Esophagus muscularis mucosa (tissue), 4 donors: ENCODE measurements around the gene ASB1. TPM values are rescaled to one million over a fixed set of nuclear protein-coding genes. Genes with fewer than 3 reads are reported as not detected.
A peak's percentile ranks its signal among the peaks of the same experiment; 100 is the strongest.

ENCODE experiments used
- DNase-seq: peaks from one replicate; pipeline ENCODE4 v3.0.0-alpha.2; 2017; ENCODE audit errors: extremely low spot score
- H3K27ac ChIP-seq, 4 donors: fragments of 200-600 bp; sonication (generic); replicated peaks in 1 of 4; 1 replicate in 3 of 4; 2 replicates in 1 of 4; pipeline ENCODE4 v1.5.1; 2016 to 2019; ENCODE audit warnings: mild to moderate bottlenecking in 1 of 4
- H3K27me3 ChIP-seq, 4 donors: fragments of 200-600 bp; sonication (generic); one replicate each; pipeline versions ENCODE4 v1.5.1 to v1.6.0; 2016 to 2019
- H3K36me3 ChIP-seq, 4 donors: fragments of 200-600 bp; sonication (generic); one replicate each; pipeline ENCODE4 v1.5.1; 2016 to 2019
- H3K4me1 ChIP-seq, 4 donors: fragments of 200-600 bp; sonication (generic); one replicate each; pipeline ENCODE4 v1.5.1; 2016 to 2019
- H3K4me3 ChIP-seq, 4 donors: fragments of 200-600 bp; sonication (generic); 1 replicate in 2 of 4; 2 replicates in 2 of 4; pipeline ENCODE4 v1.5.1; 2016 to 2019; ENCODE audit warnings: mild to moderate bottlenecking in 4 of 4, moderate library complexity in 1 of 4
- H3K9me3 ChIP-seq, 4 donors: fragments of 200-600 bp; sonication (generic); 1 replicate in 3 of 4; 2 replicates in 1 of 4; pipeline ENCODE4 v1.5.1; 2016 to 2019
- CTCF ChIP-seq, 3 experiments: fragments of 200-600 bp in 2 of 3; fragments of 450-650 bp in 1 of 3; sonication (generic) in 2 of 3; IDR thresholded peaks; one replicate each; pipeline ENCODE4 v1.5.1; 2017 to 2019; ENCODE audit warnings: antibody characterized with exemption in 3 of 3, mild to moderate bottlenecking in 2 of 3, moderate library complexity in 1 of 3
- EP300 ChIP-seq: sonication (generic); formaldehyde crosslinking; IDR thresholded peaks from one replicate; pipeline ENCODE4 v1.6.1; 2017; ENCODE audit warnings: antibody characterized with exemption
- POLR2A ChIP-seq: fragments of 450-650 bp; IDR thresholded peaks from one replicate; pipeline ENCODE4 v1.6.1; 2017; ENCODE audit warnings: antibody characterized with exemption, moderate library complexity, mild to moderate bottlenecking, low read depth
- POLR2AphosphoS5 ChIP-seq, 2 donors: sonication (generic); formaldehyde crosslinking; IDR thresholded peaks; one replicate each; pipeline ENCODE4 v1.6.1; 2017; ENCODE audit warnings: antibody characterized with exemption in 2 of 2
- WGBS: methylation state at CpG from one replicate; pipeline ENCODE4 v1.1.5; 2018; 5-methylcytosine and 5-hydroxymethylcytosine counted together
- intact Hi-C: fragments of 100-400 bp; cut with DNase I; formaldehyde crosslinking; loops from one replicate; pipeline ENCODE4 v1.15.1; 2023
- total RNA-seq, 4 donors: library from RNA; depleted of rRNA; stranded (reverse); fragments of >200 nt; gene quantifications; one replicate each; pipeline versions ENCODE4 v1.1.0 to v1.2.1, GENCODE V29; 2016

ASB1 gene
- total RNA-seq, 4 donors from 2014 or later, result 19.9 to 42.1 (median 33.9) TPM

DNA sequence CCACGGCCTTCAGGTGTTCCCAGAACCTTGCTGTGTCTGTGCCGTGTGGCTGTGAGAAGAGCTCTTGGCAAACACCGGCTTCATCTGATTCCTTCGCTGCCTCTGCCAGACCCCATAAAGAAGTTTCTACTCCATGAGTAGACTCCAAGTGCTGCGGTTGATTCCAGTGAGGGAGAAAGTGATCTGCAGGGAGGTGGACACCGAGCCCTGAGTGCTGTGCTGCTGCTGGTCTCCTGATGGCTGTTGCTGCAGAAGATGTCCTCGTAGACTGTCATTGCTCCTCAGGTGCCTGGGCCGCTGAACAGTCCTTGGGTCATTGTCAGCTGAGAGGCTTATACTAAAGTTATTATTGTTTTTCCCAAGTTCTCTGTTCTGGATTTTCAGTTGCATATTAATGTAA lies 19.6 kb downstream of the ASB1 start:
- Histone ChIP-seq H3K27me3 (no peaks in the 10 kb centered on the region), H3K36me3 (peaks cover 34 to 70% (median 50%) of the 10 kb centered on the region in 4 donors), H3K9me3 (no peaks in the 10 kb centered on the region), H3K27ac (no peak overlapping the region), H3K4me3 (no peak overlapping the region), H3K4me1 (peaks cover 22 to 43% (median 36%) of the 10 kb centered on the region in 4 donors)
- DNase-seq, result no peak
- TF ChIP-seq CTCF (IDR thresholded peaks at IDR 0.05), result no peak
- TF ChIP-seq EP300, result no peak
- no peak for TF ChIP-seq POLR2A
- no peak for TF ChIP-seq POLR2AphosphoS5 (IDR thresholded peaks at IDR 0.05)
- 98% methylated on average over 8 of the region's 8 CpGs for WGBS
- intact Hi-C loops, result no loop called here

GRCh38 chr2:238448031-238448955 lies 21.6 kb downstream of the ASB1 start:
- Histone ChIP-seq H3K9me3 (no peaks in the 10 kb centered on the region), H3K4me1 (peaks cover 20 to 33% (median 27%) of the 10 kb centered on the region in 4 donors), H3K27ac (peak overlapping the region in 1 of 4 donors; percentile 72), H3K36me3 (peaks cover 34 to 87% (median 56%) of the 10 kb centered on the region in 4 donors), H3K27me3 (no peaks in the 10 kb centered on the region), H3K4me3 (no peak overlapping the region)
- DNase-seq, result peak; percentile 66
- TF ChIP-seq POLR2AphosphoS5 (IDR thresholded peaks at IDR 0.05), result no peak
- TF ChIP-seq EP300, result no peak
- no peak for TF ChIP-seq POLR2A
- no peak for TF ChIP-seq CTCF (IDR thresholded peaks at IDR 0.05)
- 86% methylated on average over 18 of the region's 19 CpGs for WGBS
- intact Hi-C loops, result no loop called here

- DNase-seq, result peak; percentile 55
- intact Hi-C loops, result no loop called here
- Histone ChIP-seq H3K36me3 (peaks cover 31 to 83% (median 55%) of the 10 kb centered on the region in 4 donors), H3K4me3 (no peak overlapping the region), H3K27me3 (no peaks in the 10 kb centered on the region), H3K9me3 (no peaks in the 10 kb centered on the region), H3K27ac (peak overlapping the region in 3 of 4 donors; percentile 64 to 81 (median 72)), H3K4me1 (peaks cover 20 to 33% (median 27%) of the 10 kb centered on the region in 4 donors)
- TF ChIP-seq POLR2AphosphoS5 (IDR thresholded peaks at IDR 0.05), result no peak
- no peak for TF ChIP-seq POLR2A
- TF ChIP-seq CTCF (IDR thresholded peaks at IDR 0.05), result no peak
- TF ChIP-seq EP300, result no peak
- 87% methylated on average over 8 of the region's 8 CpGs for WGBS
Observed at GRCh38 chr2:238449241-238449640, 22.5 kb downstream of the ASB1 start.

DNA sequence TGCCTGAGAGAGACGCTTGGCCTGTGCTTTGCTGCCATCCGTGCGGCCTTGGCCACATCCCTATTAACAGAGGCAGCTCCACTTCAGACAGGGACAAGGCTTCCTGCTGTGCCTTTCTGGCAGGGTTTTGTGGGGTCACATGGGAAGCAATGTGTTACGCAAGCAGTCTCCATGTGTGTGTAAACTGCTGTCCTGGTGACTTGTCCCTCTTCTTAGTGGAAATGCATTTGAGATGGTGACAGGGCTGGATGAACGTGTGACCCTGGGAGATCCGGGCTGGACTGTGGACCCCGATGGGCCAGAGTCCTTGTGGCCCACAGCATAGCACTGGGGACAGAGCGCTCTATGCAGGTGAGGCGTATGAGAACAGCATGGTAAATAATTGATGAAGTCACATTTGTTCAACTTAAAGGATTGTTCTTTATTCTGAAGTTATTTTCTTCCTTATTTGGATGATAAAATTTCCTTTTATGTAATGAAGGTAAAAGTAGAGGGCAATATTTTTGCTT lies 23.2 kb downstream of the ASB1 start:
- peak; percentile 93 for DNase-seq
- H3K9me3 ChIP-seq, result no peaks in the 10 kb centered on the region
- peaks cover 23 to 76% (median 48%) of the 10 kb centered on the region in 4 donors for H3K36me3 ChIP-seq
- no peak overlapping the region for H3K4me3 ChIP-seq
- H3K4me1 ChIP-seq, result peaks cover 20 to 33% (median 27%) of the 10 kb centered on the region in 4 donors
- WGBS, result 67% methylated on average over 9 of the region's 9 CpGs
- H3K27ac ChIP-seq, result peak overlapping the region; percentile 64 to 81 (median 68)
- no peaks in the 10 kb centered on the region for H3K27me3 ChIP-seq
- intact Hi-C loops, result no loop called here
- TF ChIP-seq POLR2AphosphoS5 (IDR thresholded peaks at IDR 0.05) (peak in 1 of 2 donors; percentile 60), POLR2A (no peak)

GRCh38 chr2:238450440-238450861 lies 23.7 kb downstream of the ASB1 start:
- Histone ChIP-seq H3K4me3 (no peak overlapping the region), H3K27me3 (no peaks in the 10 kb centered on the region), H3K27ac (peak overlapping the region; percentile 64 to 81 (median 68)), H3K9me3 (no peaks in the 10 kb centered on the region), H3K4me1 (peaks cover 20 to 33% (median 27%) of the 10 kb centered on the region in 4 donors), H3K36me3 (peaks cover 18 to 71% (median 43%) of the 10 kb centered on the region in 4 donors)
- no peak for TF ChIP-seq CTCF (IDR thresholded peaks at IDR 0.05)
- TF ChIP-seq POLR2A, result no peak
- TF ChIP-seq EP300, result peak; percentile 30
- TF ChIP-seq POLR2AphosphoS5 (IDR thresholded peaks at IDR 0.05), result peak; percentile 33 to 40
- DNase-seq, result peak; percentile 90
- intact Hi-C loops, result no loop called here
- 51% methylated on average over 9 of the region's 11 CpGs for WGBS
